Breast epithelium (tissue), 4 donors: ENCODE measurements around the gene ZNF750. TPM values are rescaled to one million over a fixed set of nuclear protein-coding genes. Genes with fewer than 3 reads are reported as not detected.

ENCODE experiments used
- DNase-seq, 2 donors: peaks; one replicate each; pipeline ENCODE4 v3.0.0-alpha.2; 2019; ENCODE audit warnings: low spot score in 2 of 2
- H3K27ac ChIP-seq, 2 donors: fragments of 200-600 bp; sonication (generic) in 1 of 2; one replicate each; pipeline ENCODE4 v1.5.1; 2016 to 2019; ENCODE audit warnings: mild to moderate bottlenecking in 1 of 2
- H3K27me3 ChIP-seq, 2 donors: fragments of 200-600 bp; sonication (generic) in 1 of 2; one replicate each; pipeline versions ENCODE4 v1.5.1 to v1.6.0; 2017 to 2019; ENCODE audit warnings: control low read depth in 1 of 2, mild to moderate bottlenecking in 1 of 2
- H3K36me3 ChIP-seq: fragments of 200-600 bp; one replicate; pipeline ENCODE4 v1.5.1; 2019
- H3K4me1 ChIP-seq, 2 donors: fragments of 200-600 bp; sonication (generic); one replicate each; pipeline ENCODE4 v1.5.1; 2016 to 2019; ENCODE audit warnings: control low read depth in 1 of 2
- H3K4me3 ChIP-seq, 3 donors: fragments of 200-600 bp; sonication (generic); 1 replicate in 2 of 3; 2 replicates in 1 of 3; pipeline ENCODE4 v1.5.1; 2016 to 2019; ENCODE audit warnings: mild to moderate bottlenecking in 3 of 3, moderate library complexity in 2 of 3
- H3K9me3 ChIP-seq, 2 donors: fragments of 200-600 bp; sonication (generic) in 1 of 2; one replicate each; pipeline ENCODE4 v1.5.1; 2016 to 2019; ENCODE audit warnings: control low read depth in 1 of 2
- POLR2A ChIP-seq: fragments of 450-650 bp; IDR thresholded peaks from one replicate; pipeline ENCODE4 v1.6.1; 2016; ENCODE audit warnings: antibody characterized with exemption, mild to moderate bottlenecking, moderate library complexity
- POLR2AphosphoS5 ChIP-seq, 3 donors: sonication (generic); formaldehyde crosslinking; IDR thresholded peaks; one replicate each; pipeline ENCODE4 v1.6.1; 2017; ENCODE audit warnings: antibody characterized with exemption in 3 of 3
- intact Hi-C: fragments of 100-400 bp; cut with DNase I; formaldehyde crosslinking; loops from one replicate; pipeline ENCODE4 v1.15.1; 2023; ENCODE audit warnings: low total_unique reads
- total RNA-seq, 3 donors: library from RNA; depleted of rRNA; stranded (reverse); fragments of >200 nt; gene quantifications; one replicate each; pipeline ENCODE4 v1.1.0, GENCODE V29; 2016
- TF ChIP-seq, protein P1 (sequence below), 3 donors: fragments of 450-650 bp; IDR thresholded peaks; one replicate each; pipeline ENCODE4 v1.5.1; 2016 to 2017; ENCODE audit warnings: antibody characterized with exemption in 3 of 3, mild to moderate bottlenecking in 3 of 3, moderate library complexity in 3 of 3

ZNF750 gene
- total RNA-seq, 3 donors from 2014 or later = 5.6 to 7.8 TPM; not detected in 1

DNA sequence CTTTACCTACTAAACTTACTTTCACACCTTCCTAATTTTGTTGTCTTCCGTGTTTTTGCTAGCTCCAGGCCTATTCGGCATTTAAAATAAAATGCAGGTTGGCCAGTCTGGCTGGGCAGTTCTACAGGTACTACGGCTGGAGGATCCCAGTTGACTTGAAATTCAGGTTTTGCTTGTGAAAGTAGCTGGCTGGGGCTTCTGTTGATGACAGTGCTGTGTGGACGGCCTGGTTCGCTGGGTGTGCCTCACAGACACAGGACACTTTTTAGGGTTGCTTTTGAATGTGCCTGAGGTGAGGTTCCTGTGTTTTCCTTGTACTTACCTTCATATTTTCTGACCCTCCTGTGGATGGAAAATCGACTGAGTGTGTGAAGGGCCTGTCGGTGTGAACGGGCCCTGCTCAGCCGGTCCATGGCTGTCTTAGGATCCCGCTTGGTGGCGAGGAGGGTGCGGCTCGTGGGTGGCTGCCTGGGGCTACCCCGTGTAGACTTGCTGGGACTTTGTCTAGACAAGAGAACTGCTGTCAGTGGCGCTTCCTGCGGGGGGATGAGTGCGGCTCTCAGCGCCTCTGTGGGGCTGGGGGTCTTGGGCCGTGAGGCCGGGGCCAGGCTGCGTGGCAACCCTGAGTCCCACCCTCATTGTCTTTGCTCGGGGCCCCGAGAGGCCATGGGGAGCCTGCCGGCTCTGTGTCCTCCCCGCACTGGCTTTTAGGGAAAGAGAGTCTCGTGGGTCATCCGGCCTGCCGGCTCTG is 18.7 kb upstream of the ZNF750 start:
- peak in 1 of 2 donors; percentile 90 for DNase-seq
- intact Hi-C loops = no loop called here
- peak overlapping the region; percentile 95 for H3K27ac ChIP-seq

DNA sequence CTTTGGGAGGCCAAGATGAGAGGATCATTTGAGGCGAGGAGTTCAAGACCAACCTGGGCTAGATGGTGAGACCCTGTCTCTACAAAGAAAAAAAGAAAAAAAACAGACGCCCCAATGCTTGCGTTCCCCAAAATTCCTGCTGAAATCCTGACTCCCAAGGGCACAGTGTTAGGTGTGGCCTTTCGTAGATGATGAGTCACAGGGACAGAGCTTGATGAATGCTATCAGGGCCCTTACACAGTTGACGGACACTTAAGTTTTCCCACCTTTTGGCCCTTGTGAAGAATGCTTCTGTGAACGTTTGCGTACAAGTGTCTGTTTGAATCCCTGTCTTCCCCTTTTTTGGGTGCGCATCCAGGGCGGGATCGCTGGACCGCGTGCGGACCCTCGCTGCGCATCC is 16.5 kb upstream of the ZNF750 start:
- Histone ChIP-seq H3K4me1 (peaks cover 4 to 10% of the 10 kb centered on the region in 2 donors), H3K9me3 (no peaks in the 10 kb centered on the region), H3K4me3 (no peak overlapping the region), H3K27ac (no peak overlapping the region), H3K27me3 (no peaks in the 10 kb centered on the region), H3K36me3 (no peaks in the 10 kb centered on the region)
- TF ChIP-seq, protein P1, sequence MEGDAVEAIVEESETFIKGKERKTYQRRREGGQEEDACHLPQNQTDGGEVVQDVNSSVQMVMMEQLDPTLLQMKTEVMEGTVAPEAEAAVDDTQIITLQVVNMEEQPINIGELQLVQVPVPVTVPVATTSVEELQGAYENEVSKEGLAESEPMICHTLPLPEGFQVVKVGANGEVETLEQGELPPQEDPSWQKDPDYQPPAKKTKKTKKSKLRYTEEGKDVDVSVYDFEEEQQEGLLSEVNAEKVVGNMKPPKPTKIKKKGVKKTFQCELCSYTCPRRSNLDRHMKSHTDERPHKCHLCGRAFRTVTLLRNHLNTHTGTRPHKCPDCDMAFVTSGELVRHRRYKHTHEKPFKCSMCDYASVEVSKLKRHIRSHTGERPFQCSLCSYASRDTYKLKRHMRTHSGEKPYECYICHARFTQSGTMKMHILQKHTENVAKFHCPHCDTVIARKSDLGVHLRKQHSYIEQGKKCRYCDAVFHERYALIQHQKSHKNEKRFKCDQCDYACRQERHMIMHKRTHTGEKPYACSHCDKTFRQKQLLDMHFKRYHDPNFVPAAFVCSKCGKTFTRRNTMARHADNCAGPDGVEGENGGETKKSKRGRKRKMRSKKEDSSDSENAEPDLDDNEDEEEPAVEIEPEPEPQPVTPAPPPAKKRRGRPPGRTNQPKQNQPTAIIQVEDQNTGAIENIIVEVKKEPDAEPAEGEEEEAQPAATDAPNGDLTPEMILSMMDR (IDR thresholded peaks at IDR 0.05) = no peak
- TF ChIP-seq POLR2A = no peak
- no peak for TF ChIP-seq POLR2AphosphoS5 (IDR thresholded peaks at IDR 0.05)
- intact Hi-C loops = no loop called here
- no peak for DNase-seq

More for the DNA sequence above, 18.7 kb upstream of the ZNF750 start:
- Histone ChIP-seq H3K27me3 (no peaks in the 10 kb centered on the region), H3K9me3 (no peaks in the 10 kb centered on the region), H3K36me3 (no peaks in the 10 kb centered on the region), H3K4me1 (peaks cover 4 to 10% of the 10 kb centered on the region in 2 donors), H3K4me3 (no peak overlapping the region)
- TF ChIP-seq POLR2A (no peak), POLR2AphosphoS5 (IDR thresholded peaks at IDR 0.05) (peak; percentile 15 to 82 (median 76))
- TF ChIP-seq, protein P1 (IDR thresholded peaks at IDR 0.05) = no peak

DNA sequence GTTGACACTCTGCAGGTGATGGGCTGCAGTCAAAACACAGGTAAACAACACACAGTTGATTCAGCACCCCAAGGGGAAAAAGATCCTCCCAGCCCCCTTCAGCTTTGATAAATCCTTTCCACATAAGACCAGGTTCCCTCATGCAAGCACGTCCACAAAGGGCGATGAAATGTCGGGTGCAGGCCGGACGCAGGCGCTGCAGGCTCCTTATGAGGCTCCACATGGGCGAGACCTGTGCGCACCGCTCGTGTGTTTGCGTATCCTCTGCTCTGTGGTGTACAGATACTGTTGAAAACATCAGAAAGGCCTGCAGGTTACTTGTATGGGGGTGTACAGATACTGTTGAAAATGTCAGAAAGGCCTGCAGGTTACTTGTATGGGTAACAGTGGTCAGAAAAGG is 14.4 kb upstream of the ZNF750 start:
- DNase-seq = no peak
- H3K36me3 ChIP-seq = no peaks in the 10 kb centered on the region

DNA sequence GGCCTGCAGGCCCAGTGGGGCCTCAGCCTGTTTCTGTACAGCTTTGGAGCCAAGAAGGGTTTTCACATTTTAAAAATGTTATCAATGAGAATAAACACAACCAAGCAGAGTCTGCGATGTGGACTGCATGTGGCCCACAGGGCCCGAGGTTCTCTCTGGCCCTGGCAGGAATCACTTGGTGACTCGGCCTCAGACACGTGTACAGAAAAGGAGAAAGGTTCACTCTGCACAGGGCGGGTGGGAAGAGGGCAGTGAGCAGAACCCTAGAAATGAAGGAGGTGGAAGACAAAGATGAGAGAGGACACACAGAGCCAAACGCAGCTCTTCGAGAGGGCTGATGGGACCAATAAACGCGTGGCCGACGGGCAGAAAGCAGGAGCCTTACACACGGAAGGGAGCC is 11.6 kb upstream of the ZNF750 start:
- H3K27ac ChIP-seq = no peak overlapping the region
- no peaks in the 10 kb centered on the region for H3K36me3 ChIP-seq
- no peak for DNase-seq
- H3K4me1 ChIP-seq = no peaks in the 10 kb centered on the region
- no peak overlapping the region for H3K4me3 ChIP-seq
- intact Hi-C loops = no loop called here
- no peaks in the 10 kb centered on the region for H3K27me3 ChIP-seq
- TF ChIP-seq POLR2A = no peak
- TF ChIP-seq POLR2AphosphoS5 (IDR thresholded peaks at IDR 0.05) = no peak
- TF ChIP-seq, protein P1 (IDR thresholded peaks at IDR 0.05) = no peak
- H3K9me3 ChIP-seq = no peaks in the 10 kb centered on the region

More for the DNA sequence above, 14.4 kb upstream of the ZNF750 start:
- Histone ChIP-seq H3K4me1 (no peaks in the 10 kb centered on the region), H3K27me3 (no peaks in the 10 kb centered on the region), H3K9me3 (no peaks in the 10 kb centered on the region), H3K27ac (no peak overlapping the region), H3K4me3 (no peak overlapping the region)
- intact Hi-C loops = no loop called here
- TF ChIP-seq POLR2AphosphoS5 (IDR thresholded peaks at IDR 0.05) = no peak
- TF ChIP-seq, protein P1 (IDR thresholded peaks at IDR 0.05) = no peak
- no peak for TF ChIP-seq POLR2A

DNA sequence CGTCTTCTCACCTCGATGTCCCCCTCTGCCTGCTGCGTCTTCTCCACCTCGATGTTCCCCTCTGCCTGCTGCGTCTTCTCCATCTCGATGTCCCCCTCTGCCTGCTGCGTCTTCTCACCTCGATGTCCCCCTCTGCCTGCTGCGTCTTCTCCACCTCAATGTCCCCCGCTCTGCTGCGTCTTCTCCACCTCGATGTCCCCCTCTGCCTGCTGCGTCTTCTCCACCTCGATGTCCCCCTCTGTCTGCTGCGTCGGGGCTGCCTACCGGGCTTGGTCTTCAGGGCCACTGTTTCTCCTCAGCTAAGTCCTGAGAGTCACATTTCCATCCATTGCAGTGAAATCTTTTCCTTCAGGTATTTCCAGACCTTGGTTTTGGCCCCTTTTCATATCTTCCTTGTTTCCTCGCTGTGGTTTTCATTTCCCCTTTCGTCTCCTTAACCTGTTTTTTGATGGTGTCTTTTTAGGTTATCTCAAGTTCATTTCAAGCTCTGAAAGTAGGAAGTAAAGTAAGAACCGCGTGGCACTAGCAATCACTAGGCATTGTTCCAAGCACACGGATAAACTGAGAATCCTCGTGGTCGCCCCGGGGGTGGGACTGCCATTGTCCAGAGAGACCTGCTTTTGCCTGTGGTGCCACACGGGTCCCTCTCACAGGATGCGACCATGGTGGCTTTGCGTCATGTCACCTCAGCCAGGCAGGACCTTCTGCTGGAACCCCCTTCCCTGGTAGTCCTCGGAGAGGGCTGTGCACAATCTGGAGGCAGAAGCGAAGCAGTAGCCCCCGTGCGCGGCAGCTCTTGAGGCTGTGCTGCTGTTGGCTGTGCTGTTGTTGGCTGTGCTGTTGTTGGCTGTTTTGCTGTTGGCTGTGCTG is 9.5 kb upstream of the ZNF750 start:
- Histone ChIP-seq H3K4me3 (no peak overlapping the region), H3K27me3 (no peaks in the 10 kb centered on the region), H3K36me3 (no peaks in the 10 kb centered on the region), H3K27ac (no peak overlapping the region), H3K4me1 (no peaks in the 10 kb centered on the region), H3K9me3 (no peaks in the 10 kb centered on the region)
- no peak for TF ChIP-seq POLR2A
- TF ChIP-seq, protein P1 (IDR thresholded peaks at IDR 0.05) = no peak
- TF ChIP-seq POLR2AphosphoS5 (IDR thresholded peaks at IDR 0.05) = no peak
- no peak for DNase-seq
- intact Hi-C loops = no loop called here
